GM12878 (cell line): ENCODE measurements around the gene GPR78.

Experiments
- CHD1 ChIP-seq: IDR thresholded peaks from 2 replicates; pipeline ENCODE4 v1.6.1; 2012; ENCODE audit warnings: low read depth, low read length, improper control_type of control experiment
- CTCF ChIP-seq, 3 experiments: IDR thresholded peaks in 2 of 3; conservative IDR thresholded peaks in 1 of 3; 2 replicates each; pipeline ENCODE4 v1.5.1; 2011; ENCODE audit warnings: low read depth in 3 of 3, low read length in 3 of 3, mild to moderate bottlenecking in 3 of 3, control low read depth in 2 of 3, moderate library complexity in 2 of 3, inconsistent platforms in 1 of 3, mixed read lengths in 1 of 3; ENCODE audit not compliant: control insufficient read depth in 2 of 3, insufficient read depth in 1 of 3; ENCODE audit errors: extremely low read depth in 1 of 3
- HCFC1 ChIP-seq: fragments of 150-350 bp; IDR thresholded peaks from 2 replicates; pipeline ENCODE4 v1.6.1; 2014; ENCODE audit warnings: low read length
- MAX ChIP-seq: IDR thresholded peaks from 2 replicates; pipeline ENCODE4 v1.6.1; 2012; ENCODE audit warnings: low read depth, low read length, improper control_type of control experiment
- POLR2A ChIP-seq: IDR thresholded peaks from 2 replicates; pipeline ENCODE4 v1.6.1; 2011; ENCODE audit warnings: low read depth, mild to moderate bottlenecking, low read length
- POLR2AphosphoS5 ChIP-seq: IDR thresholded peaks from 2 replicates; pipeline ENCODE4 v1.6.1; 2011; ENCODE audit warnings: mild to moderate bottlenecking, low read length, inconsistent platforms
- RELA ChIP-seq: fragments of 450-650 bp; IDR thresholded peaks from 2 replicates; pipeline ENCODE4 v1.8.0; 2014; ENCODE audit warnings: borderline replicate concordance; ENCODE audit not compliant: partially characterized antibody
- TCF3 ChIP-seq: IDR thresholded peaks from 2 replicates; pipeline ENCODE4 v1.6.1; 2012; ENCODE audit warnings: low read depth, mild to moderate bottlenecking, low read length, borderline replicate concordance; ENCODE audit not compliant: insufficient read depth
- ZNF24 ChIP-seq: fragments of 450-650 bp; IDR thresholded peaks from 2 replicates; pipeline ENCODE4 v1.6.1; 2017; ENCODE audit warnings: antibody characterized with exemption, mild to moderate bottlenecking

- TF ChIP-seq CTCF (IDR thresholded peaks at IDR 0.05 in 2 of 3, conservative IDR thresholded peaks at IDR 0.05 in 1 of 3; ENCODE audit: control insufficient read depth in 2 of 3, extremely low read depth in 1 of 3, insufficient read depth in 1 of 3, low read depth in 3 of 3, low read length in 3 of 3) (no peak), ZNF24 (no peak), POLR2A (no peak), TCF3 (no peak), HCFC1 (no peak), CHD1 (no peak), MAX (no peak), POLR2AphosphoS5 (no peak), RELA (no peak)
These were observed at the start of gene GPR78 for GRCh38 chr4:8580321-8581093.
